ENCODE results near the gene RAB7B.

- TF ChIP-seq, protein P1, sequence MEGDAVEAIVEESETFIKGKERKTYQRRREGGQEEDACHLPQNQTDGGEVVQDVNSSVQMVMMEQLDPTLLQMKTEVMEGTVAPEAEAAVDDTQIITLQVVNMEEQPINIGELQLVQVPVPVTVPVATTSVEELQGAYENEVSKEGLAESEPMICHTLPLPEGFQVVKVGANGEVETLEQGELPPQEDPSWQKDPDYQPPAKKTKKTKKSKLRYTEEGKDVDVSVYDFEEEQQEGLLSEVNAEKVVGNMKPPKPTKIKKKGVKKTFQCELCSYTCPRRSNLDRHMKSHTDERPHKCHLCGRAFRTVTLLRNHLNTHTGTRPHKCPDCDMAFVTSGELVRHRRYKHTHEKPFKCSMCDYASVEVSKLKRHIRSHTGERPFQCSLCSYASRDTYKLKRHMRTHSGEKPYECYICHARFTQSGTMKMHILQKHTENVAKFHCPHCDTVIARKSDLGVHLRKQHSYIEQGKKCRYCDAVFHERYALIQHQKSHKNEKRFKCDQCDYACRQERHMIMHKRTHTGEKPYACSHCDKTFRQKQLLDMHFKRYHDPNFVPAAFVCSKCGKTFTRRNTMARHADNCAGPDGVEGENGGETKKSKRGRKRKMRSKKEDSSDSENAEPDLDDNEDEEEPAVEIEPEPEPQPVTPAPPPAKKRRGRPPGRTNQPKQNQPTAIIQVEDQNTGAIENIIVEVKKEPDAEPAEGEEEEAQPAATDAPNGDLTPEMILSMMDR (IDR thresholded peaks at IDR 0.05; ENCODE audit: insufficient read depth, low read length) = no peak
- TF ChIP-seq, protein P2, sequence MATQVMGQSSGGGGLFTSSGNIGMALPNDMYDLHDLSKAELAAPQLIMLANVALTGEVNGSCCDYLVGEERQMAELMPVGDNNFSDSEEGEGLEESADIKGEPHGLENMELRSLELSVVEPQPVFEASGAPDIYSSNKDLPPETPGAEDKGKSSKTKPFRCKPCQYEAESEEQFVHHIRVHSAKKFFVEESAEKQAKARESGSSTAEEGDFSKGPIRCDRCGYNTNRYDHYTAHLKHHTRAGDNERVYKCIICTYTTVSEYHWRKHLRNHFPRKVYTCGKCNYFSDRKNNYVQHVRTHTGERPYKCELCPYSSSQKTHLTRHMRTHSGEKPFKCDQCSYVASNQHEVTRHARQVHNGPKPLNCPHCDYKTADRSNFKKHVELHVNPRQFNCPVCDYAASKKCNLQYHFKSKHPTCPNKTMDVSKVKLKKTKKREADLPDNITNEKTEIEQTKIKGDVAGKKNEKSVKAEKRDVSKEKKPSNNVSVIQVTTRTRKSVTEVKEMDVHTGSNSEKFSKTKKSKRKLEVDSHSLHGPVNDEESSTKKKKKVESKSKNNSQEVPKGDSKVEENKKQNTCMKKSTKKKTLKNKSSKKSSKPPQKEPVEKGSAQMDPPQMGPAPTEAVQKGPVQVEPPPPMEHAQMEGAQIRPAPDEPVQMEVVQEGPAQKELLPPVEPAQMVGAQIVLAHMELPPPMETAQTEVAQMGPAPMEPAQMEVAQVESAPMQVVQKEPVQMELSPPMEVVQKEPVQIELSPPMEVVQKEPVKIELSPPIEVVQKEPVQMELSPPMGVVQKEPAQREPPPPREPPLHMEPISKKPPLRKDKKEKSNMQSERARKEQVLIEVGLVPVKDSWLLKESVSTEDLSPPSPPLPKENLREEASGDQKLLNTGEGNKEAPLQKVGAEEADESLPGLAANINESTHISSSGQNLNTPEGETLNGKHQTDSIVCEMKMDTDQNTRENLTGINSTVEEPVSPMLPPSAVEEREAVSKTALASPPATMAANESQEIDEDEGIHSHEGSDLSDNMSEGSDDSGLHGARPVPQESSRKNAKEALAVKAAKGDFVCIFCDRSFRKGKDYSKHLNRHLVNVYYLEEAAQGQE (IDR thresholded peaks at IDR 0.05; ENCODE audit: insufficient replicate concordance, low read depth) = no peak
- TF ChIP-seq POLR2AphosphoS5 (IDR thresholded peaks at IDR 0.05; ENCODE audit: low read depth) (no peak), GABPA (IDR thresholded peaks at IDR 0.05; ENCODE audit: low read depth) (no peak)
Measured at GRCh38 chr1:206023695-206024094, 20.5 kb upstream of the RAB7B start, which contains the start of gene CTSE.

Measured in HL-60 (cell line).